Measurements from ENCODE around the gene PIK3CB.
"Not testable (repeated sequence)": the region's sequence is repeated elsewhere in the genome, so short reads cannot be mapped to it uniquely, and the experiment has no call there.

Gene PIK3CB

DNA sequence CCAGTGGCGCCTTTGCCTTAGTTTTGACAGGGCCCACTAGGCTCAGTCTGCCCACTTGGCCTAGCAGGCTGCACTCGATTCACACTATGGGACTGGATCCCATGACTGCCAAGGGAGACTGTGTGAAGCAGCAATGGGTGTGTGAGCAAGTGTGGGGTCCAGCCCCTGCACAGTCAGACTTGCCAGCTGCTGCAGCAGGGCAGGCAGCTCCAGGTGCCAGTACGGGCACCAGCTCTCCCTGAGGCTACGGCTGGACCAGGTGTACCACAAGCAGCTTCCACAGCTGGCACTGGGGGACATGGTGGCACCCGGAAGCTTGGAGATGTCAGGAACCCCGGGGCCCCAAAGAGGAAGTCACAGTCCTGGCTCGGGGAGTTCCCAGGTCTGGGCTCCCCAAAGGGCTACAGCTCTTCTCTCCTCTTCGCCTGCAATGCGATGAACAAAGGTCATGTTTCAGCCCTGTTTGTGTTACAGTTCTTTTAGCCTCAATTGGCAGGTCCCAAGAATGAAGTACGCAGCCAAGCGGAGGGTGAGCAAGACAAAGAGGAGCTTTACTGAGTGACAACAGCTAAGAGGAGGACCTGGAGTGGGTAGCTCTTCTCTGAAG, 67.1 kb downstream of the PIK3CB start:
- no peak for DNase-seq

DNA sequence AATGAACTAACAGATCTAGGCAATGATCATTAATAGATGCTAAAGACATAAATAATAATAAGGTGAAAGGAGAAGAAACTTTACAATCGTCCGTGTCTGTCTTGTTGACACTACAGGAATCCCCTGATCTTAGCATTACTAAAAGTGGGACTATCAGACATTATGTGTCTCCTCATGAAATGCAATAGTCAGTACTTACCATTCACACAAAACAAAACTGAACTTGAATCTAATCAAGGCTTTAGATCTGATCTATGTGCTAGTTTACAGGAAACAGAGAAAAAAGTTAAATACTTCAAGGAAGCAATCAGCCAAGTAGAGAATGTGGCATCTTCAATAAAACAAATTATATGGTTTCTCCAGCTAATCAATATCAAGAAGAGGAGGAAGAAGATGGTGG, 73.7 kb downstream of the PIK3CB start:
- no peak for DNase-seq

DNA sequence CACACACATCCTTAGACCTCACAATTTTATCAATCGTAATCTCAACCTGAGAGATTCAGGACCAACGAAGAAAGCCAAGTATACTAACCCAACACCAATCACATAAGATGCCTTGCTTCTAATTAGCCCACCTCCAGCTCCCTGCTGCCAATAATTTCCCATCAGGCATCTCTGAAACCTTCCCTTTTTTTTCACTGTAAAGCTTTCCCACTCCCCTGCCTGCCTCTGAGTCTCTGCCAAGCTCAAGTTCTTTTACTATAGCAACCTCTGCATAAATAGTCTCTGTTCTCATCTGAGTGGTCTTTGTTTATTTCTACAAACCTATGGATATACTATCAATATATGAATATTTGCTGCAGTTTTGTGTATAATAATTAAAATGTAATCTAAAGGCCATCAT, 86.5 kb downstream of the PIK3CB start:
- no peak for DNase-seq

DNA sequence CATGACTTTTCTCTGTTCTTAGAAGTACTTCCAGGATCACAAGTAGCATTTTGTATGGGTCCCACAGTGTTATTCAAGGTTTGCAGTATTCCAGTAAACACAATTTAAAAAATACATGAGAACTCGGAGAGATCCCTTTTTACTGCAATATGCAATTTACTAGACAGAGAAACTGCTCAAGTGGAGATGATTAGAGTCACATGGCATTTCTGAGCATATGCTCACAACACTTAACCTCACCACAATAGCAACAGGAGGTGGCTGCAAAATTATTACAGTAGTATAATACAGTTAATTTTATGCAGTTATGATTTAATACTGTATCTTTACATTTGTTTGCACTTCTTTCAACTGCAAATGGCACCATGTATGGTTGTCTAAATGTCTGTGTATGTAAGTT, 87.5 kb downstream of the PIK3CB start:
- no peak for DNase-seq

DNA sequence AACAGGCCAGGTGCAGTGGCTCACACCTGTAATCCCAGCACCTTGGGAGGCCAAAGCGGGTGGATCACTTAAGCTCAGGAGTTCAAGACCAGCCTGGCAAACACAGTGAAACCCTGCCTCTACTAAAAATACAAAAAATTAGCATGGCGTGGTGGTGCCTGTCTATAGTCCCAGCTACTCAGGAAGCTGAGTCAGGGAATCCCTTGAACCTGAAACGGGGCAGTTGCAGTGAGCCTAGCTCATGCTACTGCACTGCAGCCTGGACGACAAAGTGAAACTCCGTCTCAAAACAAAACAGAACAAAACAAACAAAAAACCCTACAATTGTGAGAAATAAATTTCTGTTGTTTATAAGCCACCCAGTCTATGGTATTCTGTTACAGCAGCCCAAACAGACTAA, 94.7 kb downstream of the PIK3CB start:
- no peak for DNase-seq

DNA sequence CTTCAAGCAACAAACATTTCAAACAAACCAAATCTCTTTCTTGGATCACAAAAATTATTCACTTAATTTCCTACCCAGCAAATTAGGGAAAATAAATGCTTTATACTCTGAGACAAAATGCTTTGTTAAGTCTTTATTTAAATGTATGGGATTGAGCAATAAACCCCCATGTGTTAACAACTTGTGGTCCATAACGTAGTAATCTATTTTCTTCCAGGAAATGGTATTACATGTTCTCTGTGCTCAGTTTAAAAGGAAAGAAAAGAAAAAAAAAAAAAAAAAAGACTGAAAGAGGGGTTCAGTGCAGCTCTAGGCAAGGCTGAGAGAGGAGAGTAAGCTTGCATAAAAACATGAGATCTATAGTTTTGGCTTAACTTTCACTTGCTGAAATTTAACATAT, 102.3 kb downstream of the PIK3CB start:
- no peak for DNase-seq

DNA sequence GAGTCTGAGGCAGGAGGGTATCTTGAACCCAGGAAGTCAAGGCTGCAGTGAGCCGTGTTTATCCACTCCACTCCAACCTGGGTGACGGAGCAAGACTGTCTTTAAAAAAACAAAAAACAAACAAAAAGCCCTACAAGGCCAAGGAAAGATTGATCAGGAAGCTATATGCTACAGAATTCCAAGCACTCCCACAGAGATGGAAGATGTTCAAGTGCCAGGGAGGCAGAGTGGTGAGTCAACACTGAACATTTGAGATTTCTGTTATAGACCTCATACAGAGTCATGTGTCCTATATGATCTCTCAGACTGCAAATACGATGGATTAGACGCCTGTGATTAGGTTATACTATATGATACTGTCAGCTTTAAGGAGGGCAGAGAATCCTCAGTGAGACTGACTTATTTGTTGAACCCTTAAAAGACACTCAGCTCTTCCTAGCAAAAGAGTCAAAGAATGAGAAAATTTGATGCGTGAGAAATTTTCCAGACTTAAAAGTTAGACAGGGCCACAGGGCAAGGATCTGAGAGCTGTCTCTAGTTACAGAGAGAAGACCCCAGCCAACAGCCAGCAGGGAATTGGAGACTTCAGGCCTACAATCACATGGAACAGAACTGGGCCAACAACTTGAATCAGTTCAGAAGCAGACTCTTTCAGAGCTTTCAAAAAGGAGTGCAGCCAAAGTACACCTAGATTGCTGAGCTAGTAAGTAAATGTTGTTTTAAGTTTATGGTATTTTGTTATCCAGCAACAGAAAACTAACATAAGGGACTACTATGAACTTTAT, 107.6 kb downstream of the PIK3CB start:
- peak in 1 of 56 donors; percentile 1 for DNase-seq

DNA sequence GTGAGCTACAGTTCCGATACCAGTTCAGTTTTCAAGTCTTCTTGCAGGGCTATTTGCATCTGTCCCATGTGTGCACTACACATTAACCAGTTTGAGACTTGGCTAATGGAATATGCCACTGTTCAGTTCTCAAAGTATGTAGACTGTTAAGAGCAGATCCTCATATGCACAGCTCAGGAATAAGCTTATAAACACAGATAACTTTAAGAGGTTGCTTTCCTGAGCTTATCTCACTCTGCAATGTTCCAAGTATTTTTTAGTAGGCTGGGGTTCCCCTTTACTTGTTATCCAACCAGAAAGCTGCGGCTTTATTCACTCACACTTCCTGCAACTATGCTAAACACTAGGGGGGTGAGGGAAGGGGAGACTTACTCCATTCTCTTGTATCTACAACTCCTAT, 108.7 kb downstream of the PIK3CB start:
- not testable (repeated sequence) for DNase-seq

DNA sequence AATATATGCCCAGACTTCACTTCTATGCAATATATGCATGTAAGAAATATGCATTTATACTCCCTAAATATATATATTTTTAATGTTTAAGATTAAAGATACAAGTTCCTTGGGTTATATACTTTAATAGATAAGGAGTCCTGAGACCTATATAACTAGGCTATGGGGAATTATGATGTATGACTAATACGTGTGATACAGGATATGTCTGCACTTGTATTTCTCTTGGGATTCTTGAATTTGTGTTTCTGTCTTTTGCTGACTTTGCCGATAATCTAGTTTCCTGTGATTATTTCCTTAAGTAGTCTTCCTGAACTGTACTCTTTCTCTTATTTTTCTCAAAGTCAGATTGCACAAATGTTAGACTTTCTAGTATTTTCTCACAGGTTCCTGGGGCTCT, 109.6 kb downstream of the PIK3CB start:
- no peak for DNase-seq

DNA sequence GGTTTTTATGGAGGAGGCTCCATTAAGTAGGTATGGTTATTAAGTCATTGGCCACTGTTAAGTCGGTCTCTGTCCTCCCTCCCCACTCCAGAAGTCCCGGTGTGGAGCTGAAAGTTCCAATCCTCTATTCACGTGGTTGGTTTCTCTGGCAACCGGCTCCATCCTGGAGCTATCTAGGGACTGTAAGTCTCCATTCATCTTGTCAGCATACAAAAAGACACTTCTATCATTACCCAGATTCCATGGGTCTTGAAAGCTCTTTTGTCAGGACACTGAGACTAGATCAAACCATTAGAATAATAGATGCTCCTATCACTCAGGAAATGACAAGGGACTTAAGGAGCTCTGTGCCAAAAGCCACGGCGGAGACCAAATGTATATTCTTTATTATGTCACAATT, 110.3 kb downstream of the PIK3CB start:
- peak in 1 of 56 donors; percentile 19 for DNase-seq

DNA sequence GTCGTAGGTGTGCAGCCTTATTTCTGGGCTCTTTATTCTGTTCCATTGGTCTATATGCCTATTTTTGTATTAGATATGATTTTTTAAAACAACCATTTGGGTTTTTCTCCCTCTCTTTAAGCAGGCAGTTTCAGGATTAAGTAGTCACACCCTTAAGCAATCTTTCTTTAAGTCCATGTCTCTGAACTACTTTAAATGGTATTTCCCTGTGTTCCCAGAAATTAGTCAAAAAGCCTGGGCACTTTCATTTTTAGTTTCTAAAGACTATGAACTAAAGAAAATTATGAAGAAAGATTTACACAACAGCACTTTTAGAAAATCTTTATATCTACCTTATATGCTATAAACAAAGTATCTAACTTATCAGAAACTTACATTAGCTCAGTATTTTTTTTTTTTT, 115.9 kb downstream of the PIK3CB start:
- no peak for DNase-seq

DNA sequence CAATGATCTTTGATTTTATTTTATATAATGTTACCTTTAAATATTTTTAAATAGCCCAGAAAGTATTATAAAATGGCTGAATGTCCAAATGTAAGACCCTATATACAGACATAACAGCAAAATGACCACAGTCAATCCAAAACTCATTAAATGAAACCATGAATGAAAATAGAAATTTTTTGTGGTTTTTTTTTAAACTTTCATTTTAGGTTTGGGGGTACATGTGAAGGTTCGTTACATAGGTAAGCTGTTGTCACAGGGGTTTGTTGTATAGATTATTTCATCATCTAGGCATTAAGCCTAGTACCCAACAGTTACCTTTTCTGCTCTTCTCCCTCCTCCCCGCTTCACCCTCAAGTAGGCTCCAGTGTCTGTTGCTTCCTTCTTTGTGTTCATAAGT, 117.4 kb downstream of the PIK3CB start:
- no peak for DNase-seq

DNA sequence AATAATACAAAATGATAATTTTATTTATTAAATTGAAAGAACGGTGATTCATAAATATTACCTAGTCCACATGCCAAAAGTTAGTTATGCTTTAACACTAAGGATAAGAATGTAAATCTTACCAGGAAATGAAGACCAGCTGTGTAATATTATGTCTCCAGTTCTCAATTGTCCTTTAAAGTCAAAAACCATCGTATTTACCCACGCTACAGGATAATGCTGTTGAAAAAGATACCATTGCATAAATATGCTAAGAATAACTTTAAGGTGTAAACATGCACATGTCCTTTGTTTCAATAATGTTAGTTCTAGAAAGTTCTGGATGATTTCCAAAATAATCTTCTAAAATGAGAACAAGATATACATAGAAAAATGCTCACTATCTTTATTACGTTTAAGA, 122.6 kb downstream of the PIK3CB start:
- DNase-seq: no peak

DNA sequence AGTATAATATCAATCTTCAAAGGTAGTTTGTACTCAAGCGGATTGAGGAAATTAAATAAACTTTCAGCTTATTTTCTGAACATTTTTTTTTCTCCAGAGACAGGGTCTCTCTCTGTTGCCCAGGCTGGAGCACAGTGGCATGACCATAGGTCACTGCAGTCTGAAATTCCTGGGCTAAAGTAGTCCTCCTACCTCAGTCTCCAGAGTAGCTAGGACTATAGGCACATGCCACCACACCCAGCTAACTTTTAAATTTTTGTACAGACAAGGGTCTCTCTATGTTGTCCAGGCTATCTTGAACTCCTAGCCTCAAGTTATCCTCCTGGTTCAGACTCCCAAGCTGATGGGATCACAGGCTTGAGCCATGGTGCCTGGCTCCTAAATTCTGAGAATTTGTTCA, 129.1 kb downstream of the PIK3CB start:
- no peak for DNase-seq

DNA sequence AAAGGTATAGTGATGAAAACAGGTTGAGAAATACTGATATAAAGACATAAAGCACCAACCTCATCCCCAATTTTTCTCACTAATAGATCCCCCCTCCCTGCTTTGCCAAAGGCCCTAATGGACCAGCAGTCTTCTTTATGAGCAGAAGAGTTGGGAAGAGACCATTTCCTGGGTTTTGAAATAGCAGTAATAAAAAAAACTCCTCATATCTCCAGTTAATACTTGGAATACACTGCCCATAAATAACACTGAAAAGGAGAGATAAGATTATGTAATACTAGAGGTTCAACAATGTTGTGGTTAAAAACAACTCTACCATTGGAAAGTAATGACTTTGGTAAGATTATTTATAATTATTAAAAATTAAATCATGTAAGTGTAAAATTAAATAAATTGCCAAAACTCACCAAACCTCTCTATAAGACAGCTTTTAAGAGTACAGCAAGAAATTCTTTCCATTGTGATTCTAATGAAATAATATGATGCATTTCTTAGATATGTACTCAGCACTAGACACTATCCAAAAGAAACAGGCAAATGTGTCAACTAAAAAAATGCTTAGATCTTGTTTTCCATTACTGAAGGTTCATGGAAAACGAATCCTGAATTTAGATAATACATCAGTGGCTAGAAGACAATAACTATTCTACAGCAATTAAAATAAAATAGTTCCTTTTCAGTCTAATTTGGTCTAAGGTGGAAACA, 137.9 kb downstream of the PIK3CB start:
- no peak for DNase-seq

DNA sequence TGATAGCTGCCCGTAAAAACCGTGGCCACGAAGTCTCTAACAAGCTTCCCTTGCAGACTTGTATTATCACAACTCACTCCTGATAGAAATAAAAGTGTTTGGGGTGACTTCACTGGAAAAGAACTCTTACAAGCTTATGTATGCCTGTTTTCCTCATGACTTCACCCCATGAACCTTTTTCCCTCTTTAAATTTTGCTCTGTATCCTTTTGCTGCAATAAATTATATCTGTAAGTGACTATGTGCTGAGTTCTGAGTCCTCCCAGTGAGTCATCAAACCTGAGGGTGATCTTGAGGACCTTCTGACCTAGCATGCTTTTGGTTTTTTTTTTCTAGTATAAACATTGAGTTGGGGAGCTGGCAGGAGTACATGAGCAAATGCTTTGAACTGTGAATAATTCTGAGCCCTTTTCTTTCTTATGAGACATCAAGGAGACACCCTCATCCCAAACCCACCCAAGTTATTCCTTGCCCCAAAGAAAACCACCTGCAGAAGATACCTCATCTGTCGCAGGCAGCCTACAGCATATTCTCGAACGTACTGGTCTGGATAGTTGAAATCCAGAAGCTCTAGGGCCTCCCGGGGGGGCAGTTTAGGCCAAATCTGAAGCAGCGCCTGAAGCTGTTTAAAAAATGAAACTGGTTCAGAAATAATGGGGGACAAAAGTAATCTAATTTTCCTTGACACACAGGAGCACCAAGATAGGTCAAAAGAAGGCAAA, 140.3 kb downstream of the PIK3CB start:
- DNase-seq: no peak

DNA sequence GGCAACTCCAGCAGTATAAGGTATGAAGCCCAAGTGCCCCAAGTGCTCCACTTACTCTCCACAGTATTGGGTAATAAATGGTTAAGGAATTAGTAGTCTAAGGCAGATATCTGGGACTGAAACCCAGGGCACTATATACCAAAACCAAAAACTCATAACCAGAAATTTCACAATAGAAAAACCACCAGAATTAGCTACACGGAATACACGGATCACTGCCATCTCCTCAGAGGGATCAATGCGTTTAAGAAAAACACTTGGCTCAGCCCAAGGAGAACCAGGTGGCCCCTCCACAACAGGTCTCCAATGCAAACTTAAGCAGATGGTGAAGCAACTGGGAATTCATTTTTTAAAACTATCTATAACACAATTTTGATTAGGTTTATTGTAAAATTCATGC, 142.6 kb downstream of the PIK3CB start:
- no peak for DNase-seq

DNA sequence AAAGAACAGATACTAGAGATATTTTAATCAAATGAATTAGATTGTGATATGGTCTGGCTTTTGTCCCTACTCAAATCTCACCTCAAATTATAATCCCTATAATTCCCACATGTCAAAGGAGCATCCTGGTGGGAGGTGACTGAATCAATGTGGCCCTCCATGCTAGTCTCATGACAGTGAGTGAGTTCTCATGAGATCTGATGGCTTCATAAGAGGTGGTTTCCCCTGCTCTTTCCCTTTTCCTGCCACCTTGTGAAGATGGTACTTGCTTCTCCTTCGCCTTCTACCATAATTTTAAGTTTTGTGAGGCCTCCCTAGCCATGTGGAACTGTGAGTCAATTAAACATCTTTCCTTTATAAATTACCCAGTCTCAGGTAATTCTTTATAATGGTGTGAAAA, 143.4 kb downstream of the PIK3CB start:
- DNase-seq: no peak

DNA sequence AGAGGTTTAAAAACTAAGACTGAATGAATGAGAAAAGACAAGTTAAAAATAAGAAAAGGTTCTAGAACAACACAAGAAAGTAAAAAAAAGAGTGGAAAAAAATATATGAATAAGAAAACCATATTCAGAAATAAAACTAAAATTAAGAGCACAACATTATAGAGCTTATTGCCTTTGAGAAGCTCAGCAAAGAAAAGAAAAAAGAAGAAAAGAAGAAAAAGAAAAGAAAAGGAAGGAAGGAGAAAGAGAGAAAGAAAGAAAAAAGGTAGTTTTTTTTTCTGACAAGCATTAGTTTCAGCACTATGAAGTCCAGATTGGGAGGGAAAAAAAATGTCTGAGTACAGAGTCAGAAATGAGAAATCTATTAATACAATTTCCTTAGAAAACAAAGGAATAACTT, 144.7 kb downstream of the PIK3CB start:
- no peak for DNase-seq

DNA sequence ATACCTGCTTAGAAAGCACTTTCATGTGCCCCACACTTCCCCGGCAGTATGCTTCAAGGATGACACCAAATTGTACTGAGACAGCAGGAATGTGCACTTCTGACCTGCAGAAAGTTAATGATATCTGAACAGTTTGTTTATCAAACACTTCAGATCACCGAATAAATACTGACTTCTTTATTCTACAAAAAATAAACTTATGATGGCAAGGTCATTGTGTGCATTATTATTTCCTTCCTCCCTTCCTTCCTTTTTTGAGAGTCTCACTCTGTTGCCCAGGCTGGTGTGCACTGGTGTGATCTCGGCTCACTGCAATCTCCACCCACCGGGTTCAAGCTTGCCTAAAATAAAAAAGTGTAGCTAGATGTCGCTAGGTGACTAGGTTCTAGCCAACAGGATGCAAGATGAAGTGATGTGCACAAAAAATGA, 145.8 kb downstream of the PIK3CB start:
- DNase-seq: no peak

DNA sequence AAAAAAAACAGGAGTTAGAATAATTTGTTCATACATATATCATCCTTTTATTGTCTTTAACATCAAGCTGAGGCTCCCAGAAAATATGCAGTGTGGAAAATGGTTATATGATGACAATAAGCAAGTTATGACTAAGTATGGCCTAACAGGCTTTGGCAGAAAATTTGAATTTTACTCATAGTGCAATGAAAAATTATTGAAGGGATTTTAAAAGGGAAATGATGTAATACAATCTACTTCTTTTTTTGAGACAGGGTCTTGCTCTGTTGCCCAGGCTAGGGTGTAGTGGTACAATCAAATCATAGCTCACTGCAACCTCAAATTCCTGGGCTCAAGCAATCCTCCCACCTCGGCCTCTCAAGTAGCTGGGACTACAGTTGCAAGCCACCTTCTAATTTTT, 147.5 kb downstream of the PIK3CB start:
- no peak for DNase-seq

DNA sequence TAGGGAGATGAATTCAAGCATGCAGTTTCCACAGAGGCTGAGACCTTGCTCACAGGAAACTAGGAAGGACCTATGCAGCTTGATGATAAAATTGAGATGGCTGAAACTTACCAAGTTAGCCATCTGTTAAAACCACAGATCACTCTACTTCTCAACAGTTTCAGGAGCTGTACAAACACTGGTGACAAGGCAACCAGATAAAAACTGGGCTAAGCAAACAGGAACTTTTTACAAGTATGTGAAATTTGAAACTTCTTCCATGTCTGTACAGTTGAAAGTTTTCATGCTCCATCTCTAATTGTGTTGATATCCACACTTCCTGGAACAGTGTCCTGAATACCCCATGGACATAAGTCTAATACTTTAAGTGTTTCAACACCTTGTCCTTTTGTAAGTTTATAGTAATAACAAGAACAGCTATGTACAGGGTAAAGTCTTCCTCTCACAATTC, 147.9 kb downstream of the PIK3CB start:
- DNase-seq: no peak
